Measurements from ENCODE around the gene ITGB7.
A peak's percentile ranks its signal among the peaks of the same experiment; 100 is the strongest.
"Not testable (repeated sequence)": the region's sequence is repeated elsewhere in the genome, so short reads cannot be mapped to it uniquely, and the experiment has no call there.

ITGB7 gene

GRCh38 chr12:53218551-53219291 is 11.7 kb upstream of the ITGB7 start:
- no peak for FAIRE-seq
- no peak for DNase-seq (ENCODE audit: low spot score)

GRCh38 chr12:53217931-53218307 is 10.9 kb upstream of the ITGB7 start:
- no peak for FAIRE-seq

GRCh38 chr12:53217051-53217930 is 10.2 kb upstream of the ITGB7 start:
- FAIRE-seq (no peak), DNase-seq (ENCODE audit: low spot score) (no peak)

More at GRCh38 chr12:53217931-53218307, 10.9 kb upstream of the ITGB7 start:
- DNase-seq (ENCODE audit: low spot score): no peak

GRCh38 chr12:53215497-53215896 is 8.4 kb upstream of the ITGB7 start:
- FAIRE-seq (no peak), DNase-seq (ENCODE audit: low spot score) (no peak)

- DNase-seq (ENCODE audit: low spot score): no peak
- no peak for FAIRE-seq
Observed at GRCh38 chr12:53214687-53215455, 7.8 kb upstream of the ITGB7 start.

- no peak for DNase-seq (ENCODE audit: low spot score)
- FAIRE-seq: no peak
Observed at GRCh38 chr12:53214221-53214620, 7.2 kb upstream of the ITGB7 start.

- DNase-seq (ENCODE audit: low spot score) (peak; percentile 31), FAIRE-seq (no peak)
Observed at GRCh38 chr12:53213348-53213747, 6.3 kb upstream of the ITGB7 start.

- FAIRE-seq (no peak), DNase-seq (ENCODE audit: low spot score) (peak; percentile 10)
Observed at GRCh38 chr12:53212931-53213330, 5.9 kb upstream of the ITGB7 start.

- DNase-seq (ENCODE audit: low spot score) (no peak), FAIRE-seq (no peak)
Observed at GRCh38 chr12:53211476-53212381, 4.7 kb upstream of the ITGB7 start.

GRCh38 chr12:53210843-53211242 is 3.8 kb upstream of the ITGB7 start:
- DNase-seq (ENCODE audit: low spot score) (no peak), FAIRE-seq (no peak)

GRCh38 chr12:53208877-53209463 is 1.9 kb upstream of the ITGB7 start:
- FAIRE-seq: no peak
- DNase-seq (ENCODE audit: low spot score): no peak

GRCh38 chr12:53208435-53208834 is 1.4 kb upstream of the ITGB7 start:
- DNase-seq (ENCODE audit: low spot score) (no peak), FAIRE-seq (no peak)

GRCh38 chr12:53205747-53206419 is 1.2 kb downstream of the ITGB7 start:
- FAIRE-seq (no peak), DNase-seq (ENCODE audit: low spot score) (peak; percentile 52)

- DNase-seq (ENCODE audit: low spot score) (no peak), FAIRE-seq (no peak)
Observed at GRCh38 chr12:53204351-53204750, 2.7 kb downstream of the ITGB7 start.

- not testable (repeated sequence) for DNase-seq (ENCODE audit: low spot score); FAIRE-seq
Observed at GRCh38 chr12:53202316-53202715, 4.7 kb downstream of the ITGB7 start.

- DNase-seq (ENCODE audit: low spot score): no peak
- no peak for FAIRE-seq
Observed at GRCh38 chr12:53201639-53202038, 5.4 kb downstream of the ITGB7 start.

- FAIRE-seq (no peak), DNase-seq (ENCODE audit: low spot score) (peak; percentile 16)
Observed at GRCh38 chr12:53201177-53201541, 5.9 kb downstream of the ITGB7 start.

- FAIRE-seq: no peak
- no peak for DNase-seq (ENCODE audit: low spot score)
Observed at GRCh38 chr12:53200458-53201176, 6.4 kb downstream of the ITGB7 start.

GRCh38 chr12:53200107-53200457 is 7.0 kb downstream of the ITGB7 start:
- DNase-seq (ENCODE audit: low spot score) (no peak), FAIRE-seq (no peak)

Measured in RCC 7860 (cell line).